Natural killer cell (primary cell): ENCODE measurements around the gene ANTXR2. TPM values are rescaled to one million over a fixed set of nuclear protein-coding genes. Genes with fewer than 3 reads are reported as not detected.

Experiments used
- ATAC-seq, 3 donors: fragments of 150-1000 bp in 2 of 3; fragments of 200-7000 bp in 1 of 3; cut with Tn5 transposase; 1 replicate in 1 of 3; 2 replicates in 2 of 3; pipeline ENCODE4 v1.10.0; 2021; ENCODE audit warnings: mild to moderate bottlenecking in 2 of 3, moderate library complexity in 2 of 3
- DNase-seq, 2 donors: peaks; one replicate each; pipeline versions ENCODE4 v3.0.0 to v3.0.0-alpha.2; 2013 to 2021; ENCODE audit warnings: mixed read lengths in 1 of 2
- H3K27ac ChIP-seq: one replicate; pipeline ENCODE4 v1.5.1; 2013; ENCODE audit warnings: mild to moderate bottlenecking, low read length
- H3K27me3 ChIP-seq: one replicate; pipeline ENCODE4 v1.6.1; 2013; ENCODE audit warnings: low read length; ENCODE audit not compliant: control insufficient read depth, insufficient read depth
- H3K36me3 ChIP-seq: one replicate; pipeline ENCODE4 v1.6.1; 2013; ENCODE audit warnings: low read length; ENCODE audit not compliant: control insufficient read depth, insufficient read depth
- H3K4me1 ChIP-seq: one replicate; pipeline ENCODE4 v1.6.1; 2013; ENCODE audit warnings: low read length; ENCODE audit not compliant: control insufficient read depth, insufficient read depth
- H3K4me3 ChIP-seq: one replicate; pipeline ENCODE4 v1.5.1; 2013; ENCODE audit warnings: low read length
- H3K9me3 ChIP-seq: one replicate; pipeline ENCODE4 v1.6.1; 2013; ENCODE audit warnings: low read length; ENCODE audit not compliant: control insufficient read depth, insufficient read depth
- H3K27ac Mint-ChIP-seq, 2 donors: one replicate each; pipeline ENCODE4 v1.8.0; 2022; ENCODE audit warnings: mild to moderate bottlenecking in 2 of 2, mixed read lengths in 2 of 2, moderate library complexity in 1 of 2
- H3K27me3 Mint-ChIP-seq, 2 donors: one replicate each; pipeline ENCODE4 v1.8.0; 2022; ENCODE audit warnings: low read depth in 2 of 2, mixed read lengths in 2 of 2
- H3K36me3 Mint-ChIP-seq: one replicate; pipeline ENCODE4 v1.8.0; 2022; ENCODE audit warnings: mixed read lengths
- H3K4me1 Mint-ChIP-seq, 2 donors: one replicate each; pipeline ENCODE4 v1.8.0; 2022; ENCODE audit warnings: mixed read lengths in 2 of 2
- H3K4me3 Mint-ChIP-seq: one replicate; pipeline ENCODE4 v1.8.0; 2022; ENCODE audit warnings: mild to moderate bottlenecking, moderate library complexity, mixed read lengths
- H3K9me3 Mint-ChIP-seq, 2 donors: one replicate each; pipeline ENCODE4 v1.8.0; 2022; ENCODE audit warnings: mixed read lengths in 2 of 2
- WGBS: methylation state at CpG from one replicate; pipeline ENCODE4 v1.1.7; 2013; ENCODE audit warnings: missing lambda C conversion rate; ENCODE audit not compliant: insufficient coverage; 5-methylcytosine and 5-hydroxymethylcytosine counted together
- intact Hi-C: fragments of 100-400 bp; cut with micrococcal nuclease; formaldehyde crosslinking; loops from one replicate; pipeline ENCODE4 v1.14.2; 2022
- total RNA-seq, 4 donors: library from RNA; stranded (reverse); fragments of 120-200 nt in 1 of 4; gene quantifications; one replicate each; pipeline versions ENCODE4 v1.2.3 to v1.2.4, GENCODE V29; 2013 to 2022
- TF ChIP-seq, protein P1 (sequence below): fragments of 200-600 bp; IDR thresholded peaks from one replicate; pipeline ENCODE4 v1.8.0; 2022; ENCODE audit warnings: antibody characterized with exemption

Gene ANTXR2
- total RNA-seq, 3 donors from 2014 or later (not counting 1 experiment from before 2014, with no cell fraction given): 7.8 to 28.3 (median 10.0) TPM

DNA sequence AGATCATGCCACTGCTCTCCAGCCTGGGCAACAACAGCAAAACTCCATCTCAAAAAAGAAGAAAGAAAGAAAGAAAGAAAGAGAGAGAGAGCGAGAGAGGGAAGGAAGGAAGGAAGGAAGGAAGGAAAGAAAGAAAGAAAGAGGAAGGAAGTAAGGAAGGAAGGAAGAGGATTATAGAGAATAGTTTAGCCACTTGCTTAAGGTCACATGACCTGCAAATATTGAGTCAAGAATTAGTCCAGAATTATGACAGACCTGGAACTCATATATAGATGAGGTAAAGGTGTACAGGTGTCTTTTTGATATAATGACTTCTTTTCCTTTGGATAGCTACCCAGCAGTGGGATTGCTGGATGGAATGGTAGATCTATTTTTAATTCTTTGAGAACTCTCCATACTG is 25.6 kb upstream of the ANTXR2 start:
- no peaks in the 10 kb centered on the region for H3K27me3 Mint-ChIP-seq
- Histone ChIP-seq H3K36me3 (no peaks in the 10 kb centered on the region), H3K4me3 (no peak overlapping the region), H3K27me3 (peaks cover 2% of the 10 kb centered on the region), H3K4me1 (no peaks in the 10 kb centered on the region), H3K27ac (no peak overlapping the region), H3K9me3 (no peaks in the 10 kb centered on the region)
- no peaks in the 10 kb centered on the region for H3K4me1 Mint-ChIP-seq
- DNase-seq (no peak), ATAC-seq (no peak)
- TF ChIP-seq, protein P1, sequence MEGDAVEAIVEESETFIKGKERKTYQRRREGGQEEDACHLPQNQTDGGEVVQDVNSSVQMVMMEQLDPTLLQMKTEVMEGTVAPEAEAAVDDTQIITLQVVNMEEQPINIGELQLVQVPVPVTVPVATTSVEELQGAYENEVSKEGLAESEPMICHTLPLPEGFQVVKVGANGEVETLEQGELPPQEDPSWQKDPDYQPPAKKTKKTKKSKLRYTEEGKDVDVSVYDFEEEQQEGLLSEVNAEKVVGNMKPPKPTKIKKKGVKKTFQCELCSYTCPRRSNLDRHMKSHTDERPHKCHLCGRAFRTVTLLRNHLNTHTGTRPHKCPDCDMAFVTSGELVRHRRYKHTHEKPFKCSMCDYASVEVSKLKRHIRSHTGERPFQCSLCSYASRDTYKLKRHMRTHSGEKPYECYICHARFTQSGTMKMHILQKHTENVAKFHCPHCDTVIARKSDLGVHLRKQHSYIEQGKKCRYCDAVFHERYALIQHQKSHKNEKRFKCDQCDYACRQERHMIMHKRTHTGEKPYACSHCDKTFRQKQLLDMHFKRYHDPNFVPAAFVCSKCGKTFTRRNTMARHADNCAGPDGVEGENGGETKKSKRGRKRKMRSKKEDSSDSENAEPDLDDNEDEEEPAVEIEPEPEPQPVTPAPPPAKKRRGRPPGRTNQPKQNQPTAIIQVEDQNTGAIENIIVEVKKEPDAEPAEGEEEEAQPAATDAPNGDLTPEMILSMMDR: no peak
- H3K4me3 Mint-ChIP-seq: no peak overlapping the region
- intact Hi-C loops: no loop called here
- no peaks in the 10 kb centered on the region for H3K9me3 Mint-ChIP-seq
- H3K36me3 Mint-ChIP-seq: no peaks in the 10 kb centered on the region
- WGBS: 77% methylated on average over 1 of the region's 1 CpG
- H3K27ac Mint-ChIP-seq: no peak overlapping the region

DNA sequence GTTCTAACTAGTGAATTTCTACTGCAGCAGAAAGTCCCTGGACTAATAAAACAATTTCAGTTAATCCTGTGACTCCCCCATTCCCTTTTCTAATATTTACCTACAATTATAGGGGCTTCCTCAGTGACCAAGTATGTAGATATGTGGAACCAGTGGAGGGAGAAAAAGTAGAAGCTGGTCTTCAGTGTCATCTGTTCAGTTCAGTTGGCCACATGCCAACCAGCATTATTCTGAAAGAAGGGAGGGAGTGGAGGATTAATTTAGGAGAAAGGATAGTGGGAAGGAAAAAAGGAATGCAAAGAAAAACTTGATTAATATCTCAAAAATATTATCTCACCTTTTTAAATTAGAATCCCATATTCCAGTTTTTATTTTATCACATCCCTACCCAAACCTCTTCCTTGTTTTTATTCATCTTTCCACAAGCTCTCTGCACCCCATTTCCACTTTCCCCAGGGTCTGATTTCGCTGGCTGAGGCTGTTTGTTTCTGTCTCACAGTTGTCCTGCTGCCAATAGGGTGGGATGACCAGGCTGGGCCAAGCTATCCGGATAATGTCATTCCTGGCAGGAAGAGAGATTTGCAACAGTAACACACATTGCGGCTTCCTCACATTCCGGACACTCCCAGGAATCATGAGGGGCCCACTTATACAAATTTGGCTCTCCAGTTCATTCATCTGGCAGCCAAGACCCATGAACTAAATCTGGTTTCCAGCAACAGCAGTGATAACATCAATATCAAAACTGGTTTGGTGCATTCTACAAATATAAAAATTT is 24.6 kb upstream of the ANTXR2 start:
- WGBS: 88% methylated on average over 4 of the region's 4 CpGs
- Histone ChIP-seq H3K27me3 (peaks cover 2% of the 10 kb centered on the region), H3K27ac (no peak overlapping the region), H3K4me1 (no peaks in the 10 kb centered on the region), H3K4me3 (no peak overlapping the region), H3K9me3 (no peaks in the 10 kb centered on the region), H3K36me3 (no peaks in the 10 kb centered on the region)
- TF ChIP-seq, protein P1: no peak
- Mint-ChIP-seq H3K27ac (no peak overlapping the region), H3K27me3 (peaks cover 0 to 4% of the 10 kb centered on the region in 2 donors), H3K4me1 (no peaks in the 10 kb centered on the region), H3K9me3 (no peaks in the 10 kb centered on the region), H3K36me3 (no peaks in the 10 kb centered on the region), H3K4me3 (no peak overlapping the region)
- no peak for ATAC-seq
- no peak for DNase-seq
- intact Hi-C loops: no loop called here

DNA sequence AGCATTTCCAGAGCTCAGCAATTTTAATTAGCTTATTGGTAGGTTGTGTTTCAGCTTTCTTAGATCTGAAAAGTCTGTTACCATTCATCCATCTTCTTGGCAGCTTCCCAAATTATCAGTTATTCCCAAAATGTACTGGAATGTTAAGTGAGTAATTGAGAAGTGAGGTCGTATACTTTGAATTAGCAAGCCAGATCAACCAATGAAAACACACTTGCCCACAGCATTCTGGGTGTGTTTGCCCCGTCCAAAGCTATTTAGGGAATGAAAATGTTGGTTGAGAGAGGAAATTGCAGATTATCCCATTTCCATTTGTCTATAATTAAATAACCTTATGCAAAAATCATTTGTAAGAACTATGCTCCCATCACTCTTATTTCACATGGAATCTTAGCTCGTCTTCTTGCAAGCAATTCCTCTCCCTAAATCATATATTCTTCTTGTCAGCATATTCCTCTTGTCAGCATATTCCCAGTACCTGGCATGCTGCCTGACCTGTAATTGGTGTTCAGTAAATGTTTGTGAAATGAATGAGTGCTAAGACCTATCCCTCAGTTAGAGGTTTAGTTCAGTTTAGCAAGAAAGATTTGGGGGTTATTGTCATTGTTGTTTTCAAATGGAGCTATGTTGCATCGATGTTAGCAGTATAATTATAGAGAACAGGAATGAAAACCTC is 23.3 kb upstream of the ANTXR2 start:
- no peak overlapping the region for H3K27ac ChIP-seq
- ATAC-seq: no peak

More for the DNA sequence above, 23.3 kb upstream of the ANTXR2 start:
- peaks cover 2% of the 10 kb centered on the region for H3K27me3 ChIP-seq
- intact Hi-C loops: no loop called here
- no peak overlapping the region for H3K4me3 Mint-ChIP-seq
- H3K9me3 ChIP-seq: no peaks in the 10 kb centered on the region
- H3K4me3 ChIP-seq: no peak overlapping the region
- TF ChIP-seq, protein P1: no peak
- peaks cover 0 to 6% of the 10 kb centered on the region in 2 donors for H3K27me3 Mint-ChIP-seq
- H3K4me1 Mint-ChIP-seq: no peaks in the 10 kb centered on the region
- no peak overlapping the region for H3K27ac Mint-ChIP-seq
- H3K4me1 ChIP-seq: no peaks in the 10 kb centered on the region
- H3K36me3 Mint-ChIP-seq: no peaks in the 10 kb centered on the region
- no peaks in the 10 kb centered on the region for H3K9me3 Mint-ChIP-seq
- no peak for DNase-seq
- no peaks in the 10 kb centered on the region for H3K36me3 ChIP-seq
- WGBS: 100% methylated on average over 1 of the region's 4 CpGs
